H9 (cell line): Measurements from ENCODE around the gene MST1R. TPM values are rescaled to one million over a fixed set of nuclear protein-coding genes. Genes with fewer than 3 reads are reported as not detected.

ENCODE experiments used
- DNase-seq: peaks from one replicate; pipeline ENCODE4 v3.0.0-alpha.2; 2017
- H2AFZ ChIP-seq: one replicate; pipeline ENCODE4 v1.6.1; 2013; ENCODE audit warnings: mild to moderate bottlenecking, low read length, control low read depth, moderate library complexity
- H2AK5ac ChIP-seq: 2 replicates; pipeline ENCODE4 v1.6.1; 2013; ENCODE audit warnings: low read length, control low read depth, mixed read lengths; ENCODE audit not compliant: insufficient read length
- H2BK120ac ChIP-seq: one replicate; pipeline ENCODE4 v1.6.1; 2013; ENCODE audit warnings: low read depth, mild to moderate bottlenecking, low read length, control low read depth, inconsistent platforms; ENCODE audit not compliant: poor library complexity, severe bottlenecking
- H2BK12ac ChIP-seq: 2 replicates; pipeline ENCODE4 v1.6.1; 2013; ENCODE audit warnings: low read length, control low read depth, mixed read lengths, low read depth; ENCODE audit not compliant: insufficient read length
- H2BK15ac ChIP-seq: 2 replicates; pipeline ENCODE4 v1.6.1; 2013; ENCODE audit warnings: low read depth, low read length, control low read depth
- H2BK20ac ChIP-seq: one replicate; pipeline ENCODE4 v1.6.1; 2013; ENCODE audit warnings: low read depth, mild to moderate bottlenecking, low read length, control low read depth, inconsistent platforms; ENCODE audit not compliant: poor library complexity, severe bottlenecking
- H2BK5ac ChIP-seq: 2 replicates; pipeline ENCODE4 v1.6.1; 2013; ENCODE audit warnings: low read length, control low read depth, mixed read lengths; ENCODE audit not compliant: insufficient read length
- H3K14ac ChIP-seq: 2 replicates; pipeline ENCODE4 v1.6.1; 2013; ENCODE audit warnings: low read length, control low read depth; ENCODE audit not compliant: insufficient read depth
- H3K18ac ChIP-seq: 2 replicates; pipeline ENCODE4 v1.6.1; 2013; ENCODE audit warnings: low read depth, mild to moderate bottlenecking, mixed read lengths, low read length, control low read depth; ENCODE audit not compliant: insufficient read length
- H3K23ac ChIP-seq: 2 replicates; pipeline ENCODE4 v1.6.1; 2013; ENCODE audit warnings: low read length, control low read depth, mixed read lengths, low read depth; ENCODE audit not compliant: insufficient read length
- H3K23me2 ChIP-seq: 2 replicates; pipeline ENCODE4 v1.6.1; 2013; ENCODE audit warnings: low read depth, mild to moderate bottlenecking, mixed read lengths, low read length, control low read depth; ENCODE audit not compliant: insufficient read length, poor library complexity, severe bottlenecking
- H3K27ac ChIP-seq: 2 replicates; pipeline ENCODE4 v1.5.1; 2013; ENCODE audit warnings: low read length, control low read depth, mixed read lengths, low read depth; ENCODE audit not compliant: insufficient read length
- H3K27me3 ChIP-seq: 2 replicates; pipeline ENCODE4 v1.6.1; 2013; ENCODE audit warnings: low read length, control low read depth, inconsistent platforms; ENCODE audit not compliant: insufficient read depth
- H3K4ac ChIP-seq: 2 replicates; pipeline ENCODE4 v1.6.1; 2013; ENCODE audit warnings: low read depth, mild to moderate bottlenecking, control low read depth, inconsistent platforms, low read length, moderate library complexity
- H3K4me1 ChIP-seq: 2 replicates; pipeline ENCODE4 v1.6.1; 2013; ENCODE audit warnings: low read length, control low read depth, inconsistent platforms; ENCODE audit not compliant: insufficient read depth
- H3K4me2 ChIP-seq: 2 replicates; pipeline ENCODE4 v1.6.1; 2013; ENCODE audit warnings: low read length, control low read depth, mixed read lengths; ENCODE audit not compliant: insufficient read length, insufficient read depth
- H3K56ac ChIP-seq: 2 replicates; pipeline ENCODE4 v1.6.1; 2013; ENCODE audit warnings: low read depth, mild to moderate bottlenecking, mixed read lengths, low read length, control low read depth; ENCODE audit not compliant: insufficient read length
- H3K79me1 ChIP-seq: 2 replicates; pipeline ENCODE4 v1.6.1; 2013; ENCODE audit warnings: low read depth, mild to moderate bottlenecking, moderate library complexity, low read length, control low read depth, inconsistent platforms; ENCODE audit not compliant: insufficient read depth, poor library complexity, severe bottlenecking
- H3K79me2 ChIP-seq: 2 replicates; pipeline ENCODE4 v1.6.1; 2013; ENCODE audit warnings: low read length, control low read depth, inconsistent platforms; ENCODE audit not compliant: insufficient read depth
- H3K9ac ChIP-seq: 2 replicates; pipeline ENCODE4 v1.6.1; 2013; ENCODE audit warnings: low read length, control low read depth, mixed read lengths; ENCODE audit not compliant: insufficient read length; ENCODE audit errors: extremely low read depth
- H3K9me3 ChIP-seq: one replicate; pipeline ENCODE4 v1.6.1; 2013; ENCODE audit warnings: low read depth, low read length, inconsistent platforms; ENCODE audit not compliant: control insufficient read depth
- H3T11ph ChIP-seq: one replicate; pipeline ENCODE4 v1.6.1; 2013; ENCODE audit warnings: mild to moderate bottlenecking, low read length, control low read depth, inconsistent platforms
- H4K20me1 ChIP-seq: one replicate; pipeline ENCODE4 v1.6.1; 2013; ENCODE audit not compliant: control insufficient read depth, insufficient read length, insufficient read depth
- H4K5ac ChIP-seq: 2 replicates; pipeline ENCODE4 v1.6.1; 2013; ENCODE audit warnings: low read depth, mild to moderate bottlenecking, mixed read lengths, low read length, control low read depth; ENCODE audit not compliant: insufficient read length
- H4K8ac ChIP-seq: replicated peaks from 2 replicates; pipeline ENCODE4 v1.6.1; 2013; ENCODE audit warnings: low read length, control low read depth, mixed read lengths, low read depth; ENCODE audit not compliant: insufficient read length
- H4K91ac ChIP-seq: 2 replicates; pipeline ENCODE4 v1.6.1; 2013; ENCODE audit warnings: low read depth, mild to moderate bottlenecking, moderate library complexity, mixed read lengths, low read length, control low read depth; ENCODE audit not compliant: insufficient read length
- H3K27ac Mint-ChIP-seq, 3 experiments: 2 replicates in 2 of 3; 3 replicates in 1 of 3; pipeline ENCODE4 v1.8.0; 2020 to 2021; ENCODE audit warnings: mixed read lengths in 3 of 3, mild to moderate bottlenecking in 1 of 3, moderate library complexity in 1 of 3
- H3K27me3 Mint-ChIP-seq: 2 replicates; pipeline ENCODE4 v1.8.0; 2021; ENCODE audit warnings: low read depth, mild to moderate bottlenecking, moderate library complexity, mixed read lengths
- H3K36me3 Mint-ChIP-seq, 3 experiments: 2 replicates in 2 of 3; 3 replicates in 1 of 3; pipeline ENCODE4 v1.8.0; 2020 to 2021; ENCODE audit warnings: low read depth in 3 of 3, mixed read lengths in 3 of 3; ENCODE audit not compliant: insufficient read depth in 1 of 3
- H3K4me1 Mint-ChIP-seq, 2 experiments: 2 replicates each; pipeline ENCODE4 v1.8.0; 2020; ENCODE audit warnings: mixed read lengths in 2 of 2
- H3K4me3 Mint-ChIP-seq, 2 experiments: 2 replicates in 1 of 2; 3 replicates in 1 of 2; pipeline ENCODE4 v1.8.0; 2020 to 2021; ENCODE audit warnings: mild to moderate bottlenecking in 2 of 2, mixed read lengths in 2 of 2, moderate library complexity in 1 of 2
- H3K9me3 Mint-ChIP-seq, 2 experiments: 2 replicates in 1 of 2; 3 replicates in 1 of 2; pipeline ENCODE4 v1.8.0; 2020; ENCODE audit warnings: mild to moderate bottlenecking in 2 of 2, mixed read lengths in 2 of 2, moderate library complexity in 1 of 2
- WGBS: extraction: QIAGEN DNeasy Blood & Tissue Kit; methylation state at CpG from one replicate; pipeline ENCODE4 v1.1.7; 2013; ENCODE audit warnings: missing lambda C conversion rate, low lambda C conversion rate, mixed read lengths; ENCODE audit not compliant: insufficient read length; ENCODE audit errors: extremely low coverage; 5-methylcytosine and 5-hydroxymethylcytosine counted together
- total RNA-seq: library from RNA; stranded (reverse); gene quantifications from 2 replicates; pipeline ENCODE4 v1.2.1, GENCODE V29; 2021
- TF ChIP-seq, protein P1 (sequence below): fragments of 200-600 bp; sonication (generic); conservative IDR thresholded peaks from 3 replicates; pipeline ENCODE4 v1.8.0; 2021; ENCODE audit warnings: antibody characterized with exemption, mild to moderate bottlenecking

MST1R gene
- total RNA-seq, 1 experiment from 2014 or later, result 4.9 TPM

- peaks cover 0 to 6% (median 4%) of the 10 kb centered on the region in 3 experiments; a peak in 3 of 7 replicates for H3K36me3 Mint-ChIP-seq
- H3K14ac ChIP-seq, result no peak overlapping the region
- no peak overlapping the region for H2AFZ ChIP-seq
- no peak overlapping the region for H4K5ac ChIP-seq
- no peak overlapping the region for H2BK20ac ChIP-seq
- H3K9ac ChIP-seq, result no peak overlapping the region
- no peak overlapping the region for H3T11ph ChIP-seq
- H3K18ac ChIP-seq, result no peak overlapping the region
- H3K9me3 Mint-ChIP-seq, result no peaks in the 10 kb centered on the region
- H3K27me3 Mint-ChIP-seq, result no peaks in the 10 kb centered on the region
- H3K4ac ChIP-seq, result no peak overlapping the region
- no peak overlapping the region for H3K4me3 Mint-ChIP-seq
- H3K23ac ChIP-seq, result no peak overlapping the region
- no peak overlapping the region for H2BK120ac ChIP-seq
- H2BK12ac ChIP-seq, result no peak overlapping the region
- H3K56ac ChIP-seq, result no peak overlapping the region
- H3K27ac Mint-ChIP-seq, result no peak overlapping the region
- no peak overlapping the region for H4K8ac ChIP-seq
- TF ChIP-seq, protein P1, sequence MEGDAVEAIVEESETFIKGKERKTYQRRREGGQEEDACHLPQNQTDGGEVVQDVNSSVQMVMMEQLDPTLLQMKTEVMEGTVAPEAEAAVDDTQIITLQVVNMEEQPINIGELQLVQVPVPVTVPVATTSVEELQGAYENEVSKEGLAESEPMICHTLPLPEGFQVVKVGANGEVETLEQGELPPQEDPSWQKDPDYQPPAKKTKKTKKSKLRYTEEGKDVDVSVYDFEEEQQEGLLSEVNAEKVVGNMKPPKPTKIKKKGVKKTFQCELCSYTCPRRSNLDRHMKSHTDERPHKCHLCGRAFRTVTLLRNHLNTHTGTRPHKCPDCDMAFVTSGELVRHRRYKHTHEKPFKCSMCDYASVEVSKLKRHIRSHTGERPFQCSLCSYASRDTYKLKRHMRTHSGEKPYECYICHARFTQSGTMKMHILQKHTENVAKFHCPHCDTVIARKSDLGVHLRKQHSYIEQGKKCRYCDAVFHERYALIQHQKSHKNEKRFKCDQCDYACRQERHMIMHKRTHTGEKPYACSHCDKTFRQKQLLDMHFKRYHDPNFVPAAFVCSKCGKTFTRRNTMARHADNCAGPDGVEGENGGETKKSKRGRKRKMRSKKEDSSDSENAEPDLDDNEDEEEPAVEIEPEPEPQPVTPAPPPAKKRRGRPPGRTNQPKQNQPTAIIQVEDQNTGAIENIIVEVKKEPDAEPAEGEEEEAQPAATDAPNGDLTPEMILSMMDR, result no peak
- no peaks in the 10 kb centered on the region for H3K9me3 ChIP-seq
- H3K79me1 ChIP-seq, result no peaks in the 10 kb centered on the region
- no peak overlapping the region for H2BK5ac ChIP-seq
- no peaks in the 10 kb centered on the region for H4K20me1 ChIP-seq
- no peak overlapping the region for H3K4me2 ChIP-seq
- H3K4me1 Mint-ChIP-seq, result peaks cover 2 to 8% of the 10 kb centered on the region in 2 experiments; a peak in 3 of 4 replicates
- no peaks in the 10 kb centered on the region for H3K23me2 ChIP-seq
- H3K79me2 ChIP-seq, result no peaks in the 10 kb centered on the region
- H3K27ac ChIP-seq, result no peak overlapping the region
- H2AK5ac ChIP-seq, result no peak overlapping the region
- DNase-seq, result no peak
- H3K27me3 ChIP-seq, result no peaks in the 10 kb centered on the region
- no CpG with 5 or more reads among the region's 5 CpGs for WGBS
- H4K91ac ChIP-seq, result no peak overlapping the region
- no peaks in the 10 kb centered on the region for H3K4me1 ChIP-seq
- H2BK15ac ChIP-seq, result no peak overlapping the region
These were observed 13.0 kb upstream of the MST1R start for GRCh38 chr3:49916686-49917085.
